T follicular helper cell (primary cell): ENCODE data around the gene ALKBH1.
"Not testable (repeated sequence)": the region's sequence is repeated elsewhere in the genome, so short reads cannot be mapped to it uniquely, and the experiment has no call there.

Source experiments
- DNase-seq: peaks from one replicate; pipeline ENCODE4 v3.0.0-alpha.2; 2020; ENCODE audit warnings: low read depth

ALKBH1 gene

GRCh38 chr14:77673193-77673592 lies 34.6 kb downstream of the ALKBH1 start:
- no peak for DNase-seq

- DNase-seq = no peak
Measured at GRCh38 chr14:77667331-77667730, 40.5 kb downstream of the ALKBH1 start.

- DNase-seq = no peak
Measured at GRCh38 chr14:77663293-77663692, 44.5 kb downstream of the ALKBH1 start.

- DNase-seq = not testable (repeated sequence)
Measured at GRCh38 chr14:77661562-77661961, 46.3 kb downstream of the ALKBH1 start.

GRCh38 chr14:77660754-77661153 lies 47.1 kb downstream of the ALKBH1 start:
- DNase-seq = no peak

- DNase-seq = no peak
Measured at GRCh38 chr14:77659831-77660230, 48.0 kb downstream of the ALKBH1 start.

- no peak for DNase-seq
Measured at GRCh38 chr14:77657280-77657679, 50.5 kb downstream of the ALKBH1 start.

GRCh38 chr14:77654001-77654441 lies 53.8 kb downstream of the ALKBH1 start:
- DNase-seq = no peak

- no peak for DNase-seq
Measured at GRCh38 chr14:77649326-77649725, 58.5 kb downstream of the ALKBH1 start.

GRCh38 chr14:77648520-77649200 lies 59.2 kb downstream of the ALKBH1 start:
- no peak for DNase-seq

GRCh38 chr14:77647853-77648252 lies 60.0 kb downstream of the ALKBH1 start:
- DNase-seq = no peak

- DNase-seq = no peak
Measured at GRCh38 chr14:77646907-77647306, 60.9 kb downstream of the ALKBH1 start.

- DNase-seq = no peak
Measured at GRCh38 chr14:77645520-77646230, 62.1 kb downstream of the ALKBH1 start.

- DNase-seq = no peak
Measured at GRCh38 chr14:77642407-77642806, 65.4 kb downstream of the ALKBH1 start.

- peak; percentile 33 for DNase-seq
Measured at GRCh38 chr14:77641534-77642341, 66.1 kb downstream of the ALKBH1 start.

- no peak for DNase-seq
Measured at GRCh38 chr14:77640756-77641533, 66.9 kb downstream of the ALKBH1 start.

- no peak for DNase-seq
Measured at GRCh38 chr14:77638771-77639171, 69.1 kb downstream of the ALKBH1 start.

- not testable (repeated sequence) for DNase-seq
Measured at GRCh38 chr14:77635869-77636268, 72.0 kb downstream of the ALKBH1 start.

GRCh38 chr14:77635466-77635865 lies 72.4 kb downstream of the ALKBH1 start:
- not testable (repeated sequence) for DNase-seq

- no peak for DNase-seq
Measured at GRCh38 chr14:77630111-77630510, 77.7 kb downstream of the ALKBH1 start.

GRCh38 chr14:77625360-77625759 lies 82.5 kb downstream of the ALKBH1 start:
- no peak for DNase-seq

GRCh38 chr14:77623201-77623600 lies 84.6 kb downstream of the ALKBH1 start:
- DNase-seq = no peak
